HEK293 (cell line): ENCODE measurements around the gene HOOK1.
A peak's percentile ranks its signal among the peaks of the same experiment; 100 is the strongest.

Experiments used
- CTCF ChIA-PET: fragments of 350-600 bp; formaldehyde crosslinking; extraction: SDS; loops from one replicate; lab custom pipeline; 2021; ENCODE audit warnings: antibody characterized with exemption; lab: Yijun Ruan, JAX
- POLR2A ChIA-PET: fragments of 300-600 bp; formaldehyde crosslinking; extraction: SDS; loops from one replicate; lab custom pipeline; 2020; ENCODE audit warnings: antibody characterized with exemption, inconsistent platforms; lab: Yijun Ruan, JAX
- H3K27ac ChIP-seq: fragments of 200-500 bp; sonication (Bioruptor generic); 2 replicates; pipeline ENCODE4 v1.5.1; 2014; ENCODE audit warnings: low read depth, low read length, control low read depth, inconsistent platforms; ENCODE audit errors: extremely low read depth
- H3K36me3 ChIP-seq, 2 experiments: fragments of 200-500 bp in 1 of 2; sonication (Bioruptor generic) in 1 of 2; 1 replicate in 1 of 2; 2 replicates in 1 of 2; pipeline ENCODE4 v1.5.1; 2014 to 2017; ENCODE audit warnings: inconsistent platforms in 2 of 2, low read length in 2 of 2; ENCODE audit not compliant: control insufficient read depth in 2 of 2, insufficient read depth in 1 of 2
- H3K4me1 ChIP-seq: fragments of 200-500 bp; sonication (Bioruptor generic); 2 replicates; pipeline ENCODE4 v1.5.1; 2014; ENCODE audit warnings: mild to moderate bottlenecking, low read length, inconsistent platforms; ENCODE audit not compliant: control insufficient read depth, insufficient read depth
- H3K4me3 ChIP-seq: 2 replicates; pipeline ENCODE4 v1.5.1; 2011; ENCODE audit warnings: low read depth, mild to moderate bottlenecking, control low read depth, low read length, moderate library complexity
- H3K9me3 ChIP-seq: fragments of 200-500 bp; sonication (Bioruptor generic); 2 replicates; pipeline ENCODE4 v1.5.1; 2014; ENCODE audit warnings: low read depth, low read length, inconsistent platforms; ENCODE audit not compliant: control insufficient read depth, insufficient read depth
- BCL11A ChIP-seq: fragments of 450-650 bp; formaldehyde crosslinking; IDR thresholded peaks from 2 replicates; pipeline ENCODE4 v1.5.1; 2016; ENCODE audit warnings: low read depth, missing biosample characterization, missing genetic modification characterization
- HOXD13 ChIP-seq: sonication (generic); formaldehyde crosslinking; IDR thresholded peaks from 2 replicates; pipeline ENCODE4 v1.8.0; 2022; ENCODE audit warnings: missing genetic modification reagents, borderline replicate concordance
- IKZF3 ChIP-seq: fragments of 450-650 bp; IDR thresholded peaks from 2 replicates; pipeline ENCODE4 v1.5.0; 2018; ENCODE audit warnings: missing biosample characterization, mild to moderate bottlenecking, missing genetic modification characterization, moderate library complexity
- MEIS1 ChIP-seq: sonication (generic); formaldehyde crosslinking; IDR thresholded peaks from 2 replicates; pipeline ENCODE4 v1.8.1; 2022; ENCODE audit warnings: missing genetic modification reagents, mild to moderate bottlenecking, borderline replicate concordance
- PRDM6 ChIP-seq: fragments of 450-650 bp; formaldehyde crosslinking; IDR thresholded peaks from 2 replicates; pipeline ENCODE4 v1.5.1; 2017; ENCODE audit warnings: missing biosample characterization, missing genetic modification characterization
- SCRT2 ChIP-seq: fragments of 450-650 bp; formaldehyde crosslinking; IDR thresholded peaks from 2 replicates; pipeline ENCODE4 v1.5.1; 2016; ENCODE audit warnings: missing biosample characterization, missing genetic modification characterization
- ZNF19 ChIP-seq: fragments of 450-650 bp; formaldehyde crosslinking; IDR thresholded peaks from 2 replicates; pipeline ENCODE4; 2016; ENCODE audit warnings: missing biosample characterization, missing genetic modification characterization, low read depth
- ZNF521 ChIP-seq: fragments of 450-650 bp; formaldehyde crosslinking; IDR thresholded peaks from 2 replicates; pipeline ENCODE4 v1.5.1; 2017; ENCODE audit warnings: missing biosample characterization, mild to moderate bottlenecking, missing genetic modification characterization
- ZNF529 ChIP-seq: fragments of 450-650 bp; formaldehyde crosslinking; IDR thresholded peaks from 2 replicates; pipeline ENCODE4 v1.5.1; 2017; ENCODE audit warnings: missing genetic modification characterization, missing biosample characterization; ENCODE audit not compliant: insufficient replicate concordance
- ZNF530 ChIP-seq: fragments of 450-650 bp; formaldehyde crosslinking; IDR thresholded peaks from 2 replicates; pipeline ENCODE4 v1.5.1; 2016; ENCODE audit warnings: low read depth, missing biosample characterization, missing genetic modification characterization
- ZNF571 ChIP-seq: fragments of 450-650 bp; formaldehyde crosslinking; IDR thresholded peaks from 2 replicates; pipeline ENCODE4 v1.5.0; 2017; ENCODE audit warnings: missing biosample characterization, missing genetic modification characterization
- ZNF692 ChIP-seq: fragments of 450-650 bp; formaldehyde crosslinking; IDR thresholded peaks from 2 replicates; pipeline ENCODE4 v1.5.1; 2016; ENCODE audit warnings: missing biosample characterization, missing genetic modification characterization
- TF ChIP-seq, protein P1 (sequence below): fragments of 450-650 bp; formaldehyde crosslinking; IDR thresholded peaks from 2 replicates; pipeline ENCODE4 v1.5.1; 2016; ENCODE audit warnings: missing biosample characterization, missing genetic modification characterization, borderline replicate concordance

The HOOK1 gene

DNA sequence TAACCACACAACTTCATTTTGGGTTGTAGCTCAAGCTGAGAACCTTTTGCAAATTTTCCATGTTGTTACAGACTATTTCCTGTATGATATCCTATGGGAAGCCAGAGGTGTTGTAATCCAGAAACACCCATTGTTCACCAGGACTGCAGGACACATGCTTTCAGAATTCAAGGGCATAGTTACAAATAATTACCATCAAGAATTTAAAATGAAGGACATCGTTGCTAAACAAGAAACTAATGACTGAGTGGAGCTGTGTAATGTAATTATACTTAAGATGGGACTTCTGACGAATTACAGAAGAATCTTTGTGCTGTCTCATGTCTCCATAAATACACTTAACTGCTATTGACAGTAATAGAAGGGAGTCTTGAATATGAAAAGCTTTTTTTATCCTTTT lies 47.6 kb upstream of the HOOK1 start (continued):
- TF ChIP-seq, protein P1, sequence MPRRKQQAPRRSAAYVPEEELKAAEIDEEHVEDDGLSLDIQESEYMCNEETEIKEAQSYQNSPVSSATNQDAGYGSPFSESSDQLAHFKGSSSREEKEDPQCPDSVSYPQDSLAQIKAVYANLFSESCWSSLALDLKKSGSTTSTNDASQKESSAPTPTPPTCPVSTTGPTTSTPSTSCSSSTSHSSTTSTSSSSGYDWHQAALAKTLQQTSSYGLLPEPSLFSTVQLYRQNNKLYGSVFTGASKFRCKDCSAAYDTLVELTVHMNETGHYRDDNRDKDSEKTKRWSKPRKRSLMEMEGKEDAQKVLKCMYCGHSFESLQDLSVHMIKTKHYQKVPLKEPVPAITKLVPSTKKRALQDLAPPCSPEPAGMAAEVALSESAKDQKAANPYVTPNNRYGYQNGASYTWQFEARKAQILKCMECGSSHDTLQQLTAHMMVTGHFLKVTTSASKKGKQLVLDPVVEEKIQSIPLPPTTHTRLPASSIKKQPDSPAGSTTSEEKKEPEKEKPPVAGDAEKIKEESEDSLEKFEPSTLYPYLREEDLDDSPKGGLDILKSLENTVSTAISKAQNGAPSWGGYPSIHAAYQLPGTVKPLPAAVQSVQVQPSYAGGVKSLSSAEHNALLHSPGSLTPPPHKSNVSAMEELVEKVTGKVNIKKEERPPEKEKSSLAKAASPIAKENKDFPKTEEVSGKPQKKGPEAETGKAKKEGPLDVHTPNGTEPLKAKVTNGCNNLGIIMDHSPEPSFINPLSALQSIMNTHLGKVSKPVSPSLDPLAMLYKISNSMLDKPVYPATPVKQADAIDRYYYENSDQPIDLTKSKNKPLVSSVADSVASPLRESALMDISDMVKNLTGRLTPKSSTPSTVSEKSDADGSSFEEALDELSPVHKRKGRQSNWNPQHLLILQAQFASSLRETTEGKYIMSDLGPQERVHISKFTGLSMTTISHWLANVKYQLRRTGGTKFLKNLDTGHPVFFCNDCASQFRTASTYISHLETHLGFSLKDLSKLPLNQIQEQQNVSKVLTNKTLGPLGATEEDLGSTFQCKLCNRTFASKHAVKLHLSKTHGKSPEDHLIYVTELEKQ: no peak

DNA sequence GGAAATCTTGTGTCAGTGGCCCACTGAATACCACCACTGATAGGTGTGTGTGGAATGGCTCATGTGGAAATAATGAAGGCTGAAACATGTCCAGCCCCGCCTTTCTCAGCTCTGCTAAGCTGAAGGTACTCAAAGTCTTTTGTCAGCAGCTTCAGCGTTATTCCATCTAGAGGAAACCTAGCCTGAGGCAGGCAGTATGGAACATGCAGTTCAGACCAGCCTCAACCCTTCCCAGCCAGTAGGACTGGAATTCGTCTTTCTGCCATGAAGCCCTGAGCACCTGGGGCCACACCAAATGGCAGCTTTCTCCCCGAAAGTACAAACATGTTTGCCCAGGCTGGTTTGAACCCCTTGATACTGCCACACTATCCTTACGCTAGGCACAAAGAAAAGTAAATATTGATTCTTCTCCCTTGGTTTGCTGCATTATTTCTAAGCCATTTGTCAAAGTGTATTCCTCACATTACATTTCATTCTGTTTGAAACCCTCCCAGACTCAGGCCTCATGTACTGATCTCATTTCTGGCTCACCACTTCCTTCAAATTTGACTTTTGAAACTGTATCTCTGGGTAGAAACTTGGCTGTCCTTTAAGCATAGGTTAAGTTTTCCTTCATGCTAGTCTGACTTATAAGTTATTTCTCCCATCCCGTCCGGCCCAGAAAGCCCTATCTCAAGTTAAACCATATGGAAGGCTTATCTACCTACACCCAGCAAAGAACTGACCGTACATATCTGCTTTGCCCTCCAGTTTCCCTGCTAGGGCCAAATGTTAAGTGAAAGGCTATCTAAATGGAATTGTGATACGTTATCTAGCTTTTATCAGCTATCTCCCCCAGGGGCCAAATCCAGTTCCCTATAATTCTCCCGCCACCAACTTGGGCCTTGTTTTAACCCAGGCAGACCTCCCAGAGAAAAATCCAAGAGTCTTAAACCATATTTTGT lies 45.7 kb upstream of the HOOK1 start:
- CTCF ChIA-PET: interaction anchor here (1.1 kb wide), 1 partner anchor 10 kb away, joined by 5 read pairs; no protein-coding TSS in a partner anchor
- TF ChIP-seq ZNF529 (tag by site-specific recombination): no peak
- no peak for TF ChIP-seq ZNF571 (tag by site-specific recombination)
- no peak for TF ChIP-seq PRDM6 (tag by site-specific recombination)
- no peak for TF ChIP-seq BCL11A
- no peak for TF ChIP-seq SCRT2 (tag by site-specific recombination)
- TF ChIP-seq ZNF521 (tag by site-specific recombination): no peak
- TF ChIP-seq ZNF19: no peak
- no peak for TF ChIP-seq ZNF530 (tag by site-specific recombination)
- TF ChIP-seq IKZF3 (tag by site-specific recombination): no peak
- TF ChIP-seq, all 188 proteins: peak for 0
- Histone ChIP-seq H3K4me1 (no peaks in the 10 kb centered on the region), H3K9me3 (no peaks in the 10 kb centered on the region), H3K36me3 (no peaks in the 10 kb centered on the region), H3K4me3 (no peak overlapping the region), H3K27ac (no peak overlapping the region)
- POLR2A ChIA-PET: interaction anchor here (1.2 kb wide), 1 partner anchor 46 kb away, joined by 3 read pairs; the partner anchor contains the start of gene HOOK1

DNA sequence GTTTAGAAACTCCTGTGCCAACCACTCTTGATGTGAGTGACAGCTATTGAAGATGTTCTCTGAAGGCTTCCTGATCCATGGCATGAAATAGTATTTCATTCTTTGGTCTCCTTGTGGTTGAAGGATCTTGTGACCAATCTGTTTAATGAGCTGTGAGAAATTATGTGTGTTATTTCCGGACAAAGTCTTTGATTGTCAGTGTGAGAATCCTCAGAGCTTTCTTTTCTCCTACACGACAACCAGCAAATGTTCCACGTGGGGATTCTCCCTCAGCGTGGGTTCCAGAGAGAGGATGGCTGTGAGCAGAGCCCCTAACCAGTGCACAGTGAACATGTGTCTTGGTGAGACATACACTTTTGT lies 45.0 kb upstream of the HOOK1 start:
- TF ChIP-seq HOXD13 (CRISPR knock-in tag) (no peak), MEIS1 (0 out of 2 replicates have a peak, but pooled peaks have one; percentile 31), ZNF692 (tag by site-specific recombination) (no peak)
- H3K4me3 ChIP-seq: no peak overlapping the region
- no peaks in the 10 kb centered on the region for H3K36me3 ChIP-seq
- H3K27ac ChIP-seq: no peak overlapping the region
- CTCF ChIA-PET: interaction anchor here (1.1 kb wide), 1 partner anchor 9 kb away, joined by 5 read pairs; no protein-coding TSS in a partner anchor
- POLR2A ChIA-PET: no interaction called here
- no peaks in the 10 kb centered on the region for H3K4me1 ChIP-seq
- H3K9me3 ChIP-seq: no peaks in the 10 kb centered on the region
